Body of pancreas (tissue), 4 donors: ENCODE data around the gene MFAP4. TPM values are rescaled to one million over a fixed set of nuclear protein-coding genes. Genes with fewer than 3 reads are reported as not detected.

Source experiments
- ATAC-seq: fragments of 150-250 bp; one replicate; pipeline ENCODE4 v1.9.1; 2016
- DNase-seq, 4 donors: peaks; one replicate each; pipeline ENCODE4 v3.0.0-alpha.2; 2019
- H3K27ac ChIP-seq, 4 donors: fragments of 200-600 bp; sonication (generic); 1 replicate in 3 of 4; 2 replicates in 1 of 4; pipeline versions ENCODE4 v1.5.1 to v1.6.1; 2016 to 2019; ENCODE audit warnings: mild to moderate bottlenecking in 1 of 4, mixed read lengths in 1 of 4, moderate library complexity in 1 of 4
- H3K27me3 ChIP-seq, 2 donors: fragments of 200-600 bp; sonication (generic); one replicate each; pipeline ENCODE4 v1.6.0; 2016; ENCODE audit warnings: mild to moderate bottlenecking in 1 of 2
- H3K36me3 ChIP-seq, 2 donors: fragments of 200-600 bp; sonication (generic); replicated peaks in 1 of 2; 2 replicates each; pipeline ENCODE4 v1.5.1; 2016; ENCODE audit warnings: low read depth in 2 of 2; ENCODE audit not compliant: insufficient read depth in 1 of 2
- H3K4me1 ChIP-seq: fragments of 200-600 bp; sonication (generic); one replicate; pipeline ENCODE4 v1.6.0; 2016
- H3K4me3 ChIP-seq, 2 donors: fragments of 200-600 bp; sonication (generic); 1 replicate in 1 of 2; 2 replicates in 1 of 2; pipeline ENCODE4 v1.5.1; 2016 to 2019
- H3K9me3 ChIP-seq, 3 donors: fragments of 200-600 bp; sonication (generic); 1 replicate in 2 of 3; 2 replicates in 1 of 3; pipeline ENCODE4 v1.5.1; 2016
- POLR2A ChIP-seq, 3 donors: fragments of 450-650 bp; IDR thresholded peaks; one replicate each; pipeline ENCODE4 v1.6.1; 2016; ENCODE audit warnings: antibody characterized with exemption in 3 of 3, mild to moderate bottlenecking in 2 of 3
- WGBS, 2 donors: methylation state at CpG; one replicate each; pipeline ENCODE4 v1.1.5; 2017; 5-methylcytosine and 5-hydroxymethylcytosine counted together
- intact Hi-C: fragments of 100-400 bp; cut with DNase I; formaldehyde crosslinking; loops from one replicate; pipeline ENCODE4 v1.15.1; 2023
- total RNA-seq, 2 donors: library from RNA; depleted of rRNA; stranded (reverse); fragments of >200 nt; gene quantifications; one replicate each; pipeline ENCODE4 v1.1.0, GENCODE V29; 2016
- TF ChIP-seq, protein P1 (sequence below), 7 experiments: fragments of 450-650 bp in 4 of 7; fragments of 200-600 bp in 3 of 7; sonication (generic) in 3 of 7; IDR thresholded peaks; one replicate each; pipeline ENCODE4 v1.5.1; 2016 to 2019; ENCODE audit warnings: antibody characterized with exemption in 7 of 7

MFAP4 gene
- total RNA-seq, 2 donors from 2014 or later = 25.7 to 35.3 TPM

DNA sequence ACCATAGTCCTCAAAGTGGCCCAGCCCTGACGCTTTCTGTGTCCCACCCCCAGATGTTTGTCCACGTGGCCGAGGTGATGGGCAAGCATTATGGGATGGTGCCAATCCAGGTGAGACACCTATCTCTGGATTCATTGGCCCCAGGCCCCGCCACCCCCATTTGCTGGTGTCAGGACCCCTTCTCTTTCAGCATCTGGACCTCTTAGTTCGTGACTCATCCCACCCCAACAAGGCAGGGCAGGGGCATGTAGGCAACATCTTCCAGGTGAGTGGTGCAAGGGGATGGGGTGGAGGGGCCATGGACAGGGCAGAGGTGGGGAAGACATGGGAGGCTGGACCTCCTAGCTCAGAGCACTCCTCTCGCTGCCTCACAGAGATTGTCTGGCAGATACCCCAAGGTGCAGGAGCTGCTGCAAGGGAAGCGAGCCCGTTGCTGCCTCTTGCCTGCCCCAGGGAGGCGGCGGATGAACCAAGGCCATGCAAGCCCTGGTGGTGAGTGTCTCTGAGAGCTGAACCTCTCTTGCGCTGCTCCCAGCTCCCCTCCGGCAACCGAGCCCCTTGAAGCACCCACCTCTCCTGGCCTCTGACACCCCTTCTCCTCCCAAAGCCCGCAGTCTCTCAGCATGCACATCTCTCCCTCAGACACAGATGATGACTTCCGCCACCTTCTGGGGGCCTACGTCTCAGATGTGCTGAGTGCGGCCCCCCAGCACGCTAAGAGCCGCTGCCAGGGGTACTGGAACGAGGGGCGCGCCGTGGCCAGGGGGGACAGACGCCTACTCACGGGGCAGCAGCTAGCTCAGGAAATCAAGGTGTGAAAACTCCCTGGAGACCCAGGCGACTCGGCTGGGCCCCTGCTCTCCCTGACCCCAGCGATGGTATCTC lies 27.6 kb upstream of the MFAP4 start:
- ATAC-seq (no peak), DNase-seq (no peak)
- Histone ChIP-seq H3K27me3 (no peaks in the 10 kb centered on the region), H3K4me1 (no peaks in the 10 kb centered on the region), H3K27ac (no peak overlapping the region), H3K4me3 (no peak overlapping the region), H3K36me3 (no peaks in the 10 kb centered on the region), H3K9me3 (no peaks in the 10 kb centered on the region)
- intact Hi-C loops = no loop called here
- 68 to 83% methylated on average over 16 to 28 of the region's 28 CpGs for WGBS, 2 donors
- TF ChIP-seq POLR2A (IDR thresholded peaks at IDR 0.05) = no peak
- TF ChIP-seq, protein P1, sequence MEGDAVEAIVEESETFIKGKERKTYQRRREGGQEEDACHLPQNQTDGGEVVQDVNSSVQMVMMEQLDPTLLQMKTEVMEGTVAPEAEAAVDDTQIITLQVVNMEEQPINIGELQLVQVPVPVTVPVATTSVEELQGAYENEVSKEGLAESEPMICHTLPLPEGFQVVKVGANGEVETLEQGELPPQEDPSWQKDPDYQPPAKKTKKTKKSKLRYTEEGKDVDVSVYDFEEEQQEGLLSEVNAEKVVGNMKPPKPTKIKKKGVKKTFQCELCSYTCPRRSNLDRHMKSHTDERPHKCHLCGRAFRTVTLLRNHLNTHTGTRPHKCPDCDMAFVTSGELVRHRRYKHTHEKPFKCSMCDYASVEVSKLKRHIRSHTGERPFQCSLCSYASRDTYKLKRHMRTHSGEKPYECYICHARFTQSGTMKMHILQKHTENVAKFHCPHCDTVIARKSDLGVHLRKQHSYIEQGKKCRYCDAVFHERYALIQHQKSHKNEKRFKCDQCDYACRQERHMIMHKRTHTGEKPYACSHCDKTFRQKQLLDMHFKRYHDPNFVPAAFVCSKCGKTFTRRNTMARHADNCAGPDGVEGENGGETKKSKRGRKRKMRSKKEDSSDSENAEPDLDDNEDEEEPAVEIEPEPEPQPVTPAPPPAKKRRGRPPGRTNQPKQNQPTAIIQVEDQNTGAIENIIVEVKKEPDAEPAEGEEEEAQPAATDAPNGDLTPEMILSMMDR (IDR thresholded peaks at IDR 0.05) = no peak

DNA sequence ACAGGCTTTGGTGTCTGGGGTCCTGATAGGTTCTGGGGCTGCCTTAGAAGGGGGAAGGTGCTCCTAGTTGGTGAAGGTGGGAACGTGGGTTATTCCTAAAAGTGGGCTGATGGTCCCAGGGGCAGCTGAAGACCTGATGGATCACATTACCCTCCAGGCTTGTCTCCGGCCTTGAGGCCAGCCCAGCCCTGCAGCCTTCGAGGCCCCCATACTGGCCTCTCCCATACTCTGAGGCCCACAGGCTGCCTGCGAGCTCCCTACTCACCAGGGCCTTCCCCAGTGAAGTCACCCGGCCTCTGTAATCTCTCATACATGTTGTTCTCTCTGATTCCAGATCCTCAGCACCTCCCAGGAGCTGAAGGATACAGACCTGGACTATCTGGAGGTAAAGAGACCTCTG lies 26.8 kb upstream of the MFAP4 start:
- no peak overlapping the region for H3K27ac ChIP-seq
- no peaks in the 10 kb centered on the region for H3K27me3 ChIP-seq
- intact Hi-C loops = no loop called here
- H3K36me3 ChIP-seq = no peaks in the 10 kb centered on the region
- no peak overlapping the region for H3K4me3 ChIP-seq
- H3K9me3 ChIP-seq = no peaks in the 10 kb centered on the region
- H3K4me1 ChIP-seq = no peaks in the 10 kb centered on the region
- 69 to 79% methylated on average over 5 of the region's 5 CpGs for WGBS, 2 donors
- ATAC-seq = no peak
- no peak for DNase-seq
- TF ChIP-seq, protein P1 (IDR thresholded peaks at IDR 0.05) = no peak
- no peak for TF ChIP-seq POLR2A (IDR thresholded peaks at IDR 0.05)

DNA sequence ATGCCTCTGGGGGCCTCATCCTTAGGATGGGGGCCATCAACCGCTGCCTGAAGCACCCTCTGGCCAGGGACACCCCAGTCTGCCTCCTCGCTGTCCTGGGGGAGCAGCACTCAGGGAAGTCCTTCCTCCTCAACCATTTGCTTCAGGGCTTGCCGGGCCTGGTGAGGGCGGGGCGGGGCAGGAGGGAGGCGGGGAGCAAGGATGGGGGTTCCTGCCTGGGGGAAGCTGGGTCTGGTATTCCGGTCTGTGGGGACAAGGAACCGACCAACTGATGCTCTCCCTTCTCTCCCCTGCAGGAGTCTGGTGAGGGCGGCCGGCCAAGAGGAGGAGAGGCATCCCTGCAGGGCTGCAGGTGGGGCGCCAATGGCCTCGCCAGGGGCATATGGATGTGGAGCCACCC lies 26.0 kb upstream of the MFAP4 start:
- intact Hi-C loops = no loop called here
- TF ChIP-seq, protein P1 (IDR thresholded peaks at IDR 0.05) = no peak
- TF ChIP-seq POLR2A (IDR thresholded peaks at IDR 0.05) = no peak
- Histone ChIP-seq H3K27me3 (no peaks in the 10 kb centered on the region), H3K4me3 (no peak overlapping the region), H3K9me3 (no peaks in the 10 kb centered on the region), H3K36me3 (no peaks in the 10 kb centered on the region), H3K4me1 (no peaks in the 10 kb centered on the region), H3K27ac (no peak overlapping the region)
- 80 to 83% methylated on average over 9 to 11 of the region's 12 CpGs for WGBS, 2 donors
- ATAC-seq = no peak
- DNase-seq = no peak

DNA sequence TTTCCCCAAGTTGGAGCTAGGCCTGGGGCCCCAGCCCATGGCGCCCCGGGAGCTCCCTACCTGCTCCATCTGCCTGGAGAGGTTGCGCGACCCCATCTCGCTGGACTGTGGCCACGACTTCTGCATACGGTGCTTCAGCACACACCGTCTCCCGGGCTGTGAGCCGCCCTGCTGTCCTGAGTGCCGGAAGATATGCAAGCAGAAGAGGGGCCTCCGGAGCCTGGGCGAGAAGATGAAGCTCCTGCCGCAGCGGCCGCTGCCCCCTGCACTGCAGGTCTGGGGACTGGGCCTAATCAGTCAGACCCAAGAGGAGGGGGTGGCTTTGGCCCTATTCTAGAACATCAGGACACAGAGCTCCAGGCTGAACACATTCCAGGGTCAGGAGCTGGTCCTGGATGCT lies 25.5 kb upstream of the MFAP4 start:
- Histone ChIP-seq H3K27me3 (no peaks in the 10 kb centered on the region), H3K9me3 (no peaks in the 10 kb centered on the region), H3K27ac (no peak overlapping the region), H3K4me3 (no peak overlapping the region), H3K36me3 (no peaks in the 10 kb centered on the region), H3K4me1 (no peaks in the 10 kb centered on the region)
- DNase-seq (no peak), ATAC-seq (no peak)
- WGBS, 2 donors = 82 to 88% methylated on average over 13 to 16 of the region's 16 CpGs
- no peak for TF ChIP-seq POLR2A (IDR thresholded peaks at IDR 0.05)
- TF ChIP-seq, protein P1 (IDR thresholded peaks at IDR 0.05) = no peak
- intact Hi-C loops = no loop called here

DNA sequence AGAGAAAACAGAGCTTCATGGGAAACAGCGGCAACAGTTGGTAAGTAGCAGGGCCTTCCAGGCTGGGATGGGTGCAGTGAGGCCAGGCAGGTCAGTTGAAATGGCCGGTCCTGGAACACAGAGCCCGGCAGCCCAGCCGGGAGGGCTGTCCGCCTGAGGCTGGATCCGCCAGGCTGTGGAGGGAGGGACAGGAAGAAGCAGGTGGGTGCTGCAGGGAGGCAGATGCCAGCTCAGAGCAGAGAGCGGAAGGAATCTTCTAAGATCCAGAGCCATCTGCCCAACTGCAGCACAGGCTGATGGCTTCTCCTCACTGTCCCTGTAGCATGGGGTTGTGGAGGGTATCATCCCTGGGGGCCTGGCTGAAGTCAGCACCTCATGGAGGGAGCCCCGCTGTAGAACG lies 24.6 kb upstream of the MFAP4 start:
- intact Hi-C loops = no loop called here
- no peaks in the 10 kb centered on the region for H3K9me3 ChIP-seq
- no peak overlapping the region for H3K27ac ChIP-seq
- H3K27me3 ChIP-seq = no peaks in the 10 kb centered on the region
- no peak overlapping the region for H3K4me3 ChIP-seq
- no peaks in the 10 kb centered on the region for H3K36me3 ChIP-seq
- TF ChIP-seq, protein P1 (IDR thresholded peaks at IDR 0.05) = no peak
- TF ChIP-seq POLR2A (IDR thresholded peaks at IDR 0.05) = no peak
- DNase-seq (no peak), ATAC-seq (no peak)
- H3K4me1 ChIP-seq = no peaks in the 10 kb centered on the region
- 55 to 59% methylated on average over 8 to 9 of the region's 9 CpGs for WGBS, 2 donors
